Neural cell (in vitro differentiated cells): ENCODE measurements around the gene PRRT3. TPM values are rescaled to one million over a fixed set of nuclear protein-coding genes. Genes with fewer than 3 reads are reported as not detected.

Experiments used
- H2AFZ ChIP-seq: fragments of 200-600, 300-800 bp; sonication (generic), shearing (Covaris generic); 2 replicates; pipeline ENCODE4 v1.6.0; 2014; ENCODE audit warnings: low read depth, mild to moderate bottlenecking, antibody characterized with exemption, low read length, moderate library complexity
- H3F3A ChIP-seq: fragments of 200-600 bp; shearing (Covaris generic); 2 replicates; pipeline ENCODE4 v1.6.1; 2016; ENCODE audit warnings: mild to moderate bottlenecking, moderate library complexity, mixed read lengths, antibody characterized with exemption, low read length; ENCODE audit not compliant: insufficient read depth, poor library complexity, severe bottlenecking
- H3K27ac ChIP-seq: fragments of 200-600, 300-800 bp; sonication (generic), shearing (Covaris generic); 2 replicates; pipeline ENCODE4 v1.5.1; 2014; ENCODE audit warnings: mild to moderate bottlenecking, low read length, moderate library complexity
- H3K27me3 ChIP-seq: fragments of 300-800, 200-600 bp; sonication (generic), shearing (Covaris generic); 2 replicates; pipeline ENCODE4 v1.6.0; 2014; ENCODE audit warnings: mild to moderate bottlenecking, low read depth, low read length, moderate library complexity; ENCODE audit not compliant: insufficient read depth
- H3K36me3 ChIP-seq: fragments of 300-800, 200-600 bp; sonication (generic), shearing (Covaris generic); 2 replicates; pipeline ENCODE4 v1.5.1; 2014; ENCODE audit warnings: mild to moderate bottlenecking, antibody characterized with exemption, low read length, moderate library complexity; ENCODE audit not compliant: insufficient read depth
- H3K4me2 ChIP-seq: fragments of 300-800, 200-600 bp; sonication (generic), shearing (Covaris generic); 2 replicates; pipeline ENCODE4 v1.6.0; 2014; ENCODE audit warnings: mild to moderate bottlenecking, low read length
- H3K4me3 ChIP-seq: fragments of 300-800, 200-600 bp; sonication (generic), shearing (Covaris generic); 2 replicates; pipeline ENCODE4 v1.5.1; 2014; ENCODE audit warnings: mild to moderate bottlenecking, low read length, moderate library complexity
- H3K79me2 ChIP-seq: fragments of 200-600 bp; shearing (Covaris generic); replicated peaks from 2 replicates; pipeline ENCODE4 v1.6.0; 2014; ENCODE audit warnings: mild to moderate bottlenecking, low read length, moderate library complexity; ENCODE audit not compliant: insufficient read depth
- H3K9ac ChIP-seq: fragments of 300-800, 200-600 bp; sonication (generic), shearing (Covaris generic); 2 replicates; pipeline ENCODE4 v1.6.1; 2016; ENCODE audit warnings: mild to moderate bottlenecking, low read length, mixed read lengths
- H3K9me2 ChIP-seq: fragments of 200-600 bp; shearing (Covaris generic); 2 replicates; pipeline ENCODE4 v1.6.1; 2016; ENCODE audit warnings: mild to moderate bottlenecking, low read length, mixed read lengths; ENCODE audit not compliant: insufficient read depth
- H3K9me3 ChIP-seq: fragments of 200-600, 300-800 bp; sonication (generic), shearing (Covaris generic); 2 replicates; pipeline ENCODE4 v1.6.1; 2016; ENCODE audit warnings: mild to moderate bottlenecking, mixed run types, low read length, moderate library complexity, mixed read lengths
- H4K20me1 ChIP-seq: fragments of 200-600 bp; shearing (Covaris generic); 2 replicates; pipeline ENCODE4 v1.6.1; 2016; ENCODE audit warnings: mild to moderate bottlenecking, mixed run types; ENCODE audit not compliant: insufficient read depth
- EP300 ChIP-seq: fragments of 450-650 bp; conservative IDR thresholded peaks from 2 replicates; pipeline ENCODE4 v1.6.1; 2014; ENCODE audit warnings: antibody characterized with exemption, mild to moderate bottlenecking, moderate library complexity; ENCODE audit not compliant: poor library complexity, severe bottlenecking
- EZH2 ChIP-seq: fragments of 200-600, 300-800 bp; shearing (Covaris generic), sonication (generic); IDR thresholded peaks from 2 replicates; pipeline ENCODE4 v1.6.1; 2014; ENCODE audit warnings: antibody characterized with exemption, low read length, borderline replicate concordance, mild to moderate bottlenecking; ENCODE audit not compliant: insufficient read depth, poor library complexity, severe bottlenecking
- MXI1 ChIP-seq: fragments of 450-650 bp; conservative IDR thresholded peaks from 2 replicates; pipeline ENCODE4 v1.6.1; 2014; ENCODE audit warnings: antibody characterized with exemption, mild to moderate bottlenecking; ENCODE audit not compliant: poor library complexity, severe bottlenecking
- POLR2AphosphoS5 ChIP-seq: IDR thresholded peaks from 2 replicates; pipeline ENCODE4 v1.6.1; 2012
- RAD21 ChIP-seq: fragments of 450-650 bp; conservative IDR thresholded peaks from 2 replicates; pipeline ENCODE4 v1.6.1; 2014; ENCODE audit warnings: antibody characterized with exemption, mild to moderate bottlenecking, moderate library complexity
- REST ChIP-seq: IDR thresholded peaks from 2 replicates; pipeline ENCODE4 v1.6.1; 2012; ENCODE audit warnings: borderline replicate concordance
- SMC3 ChIP-seq: fragments of 450-650 bp; conservative IDR thresholded peaks from 2 replicates; pipeline ENCODE4 v1.6.1; 2014; ENCODE audit warnings: antibody characterized with exemption, mild to moderate bottlenecking, moderate library complexity; ENCODE audit not compliant: poor library complexity
- TAF1 ChIP-seq: IDR thresholded peaks from 2 replicates; pipeline ENCODE4 v1.6.1; 2012; ENCODE audit warnings: low read depth
- polyA plus RNA-seq: library from polyadenylated mRNA; depleted of rRNA; stranded (reverse); fragments of >200 nt; gene quantifications from 2 replicates; pipeline ENCODE4 v1.2.3, GENCODE V29; 2014
- TF ChIP-seq, protein P1 (sequence below): fragments of 450-650 bp; IDR thresholded peaks from 2 replicates; pipeline ENCODE4 v1.5.1; 2014; ENCODE audit warnings: antibody characterized with exemption, mild to moderate bottlenecking, moderate library complexity; ENCODE audit not compliant: poor library complexity, severe bottlenecking

PRRT3 gene
- polyA plus RNA-seq, 1 donor from 2014 or later, result 2.9 TPM

DNA sequence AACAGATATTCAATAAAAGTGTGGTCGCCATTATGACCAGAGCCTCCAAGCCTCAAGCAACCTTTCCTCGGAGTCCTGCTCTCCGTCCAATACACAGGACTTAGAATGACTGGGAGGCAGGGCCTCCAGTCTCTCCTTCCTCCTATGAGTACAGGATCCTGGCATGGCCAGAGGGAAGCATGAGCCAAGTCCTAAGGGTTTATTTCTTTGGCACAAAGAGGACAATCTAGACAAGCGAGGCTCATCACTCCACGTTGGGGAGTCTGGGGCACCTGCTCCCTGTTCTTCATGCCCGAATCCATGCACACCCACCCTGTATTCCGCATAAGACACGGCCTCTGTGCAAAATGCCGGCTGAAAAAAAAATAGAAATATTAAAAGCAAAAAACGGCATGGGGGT lies 6.8 kb downstream of the PRRT3 start:
- Histone ChIP-seq H3K4me3 (no peak overlapping the region), H3K36me3 (no peaks in the 10 kb centered on the region), H3K9ac (no peak overlapping the region)

GRCh38 chr3:9944271-9944670 lies 7.9 kb downstream of the PRRT3 start:
- Histone ChIP-seq H3K9me2 (no peaks in the 10 kb centered on the region), H3K4me3 (no peak overlapping the region), H3K79me2 (no peaks in the 10 kb centered on the region), H2AFZ (no peak overlapping the region), H3F3A (no peaks in the 10 kb centered on the region), H3K4me2 (no peak overlapping the region), H3K9me3 (no peaks in the 10 kb centered on the region), H3K27ac (no peak overlapping the region), H4K20me1 (no peaks in the 10 kb centered on the region), H3K27me3 (no peaks in the 10 kb centered on the region), H3K36me3 (no peaks in the 10 kb centered on the region), H3K9ac (no peak overlapping the region)
- TF ChIP-seq SMC3 (no peak), TAF1 (no peak), POLR2AphosphoS5 (no peak), EZH2 (no peak), REST (no peak), MXI1 (no peak)
- TF ChIP-seq, protein P1, sequence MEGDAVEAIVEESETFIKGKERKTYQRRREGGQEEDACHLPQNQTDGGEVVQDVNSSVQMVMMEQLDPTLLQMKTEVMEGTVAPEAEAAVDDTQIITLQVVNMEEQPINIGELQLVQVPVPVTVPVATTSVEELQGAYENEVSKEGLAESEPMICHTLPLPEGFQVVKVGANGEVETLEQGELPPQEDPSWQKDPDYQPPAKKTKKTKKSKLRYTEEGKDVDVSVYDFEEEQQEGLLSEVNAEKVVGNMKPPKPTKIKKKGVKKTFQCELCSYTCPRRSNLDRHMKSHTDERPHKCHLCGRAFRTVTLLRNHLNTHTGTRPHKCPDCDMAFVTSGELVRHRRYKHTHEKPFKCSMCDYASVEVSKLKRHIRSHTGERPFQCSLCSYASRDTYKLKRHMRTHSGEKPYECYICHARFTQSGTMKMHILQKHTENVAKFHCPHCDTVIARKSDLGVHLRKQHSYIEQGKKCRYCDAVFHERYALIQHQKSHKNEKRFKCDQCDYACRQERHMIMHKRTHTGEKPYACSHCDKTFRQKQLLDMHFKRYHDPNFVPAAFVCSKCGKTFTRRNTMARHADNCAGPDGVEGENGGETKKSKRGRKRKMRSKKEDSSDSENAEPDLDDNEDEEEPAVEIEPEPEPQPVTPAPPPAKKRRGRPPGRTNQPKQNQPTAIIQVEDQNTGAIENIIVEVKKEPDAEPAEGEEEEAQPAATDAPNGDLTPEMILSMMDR, result no peak

More for the DNA sequence above, 6.8 kb downstream of the PRRT3 start:
- Histone ChIP-seq H3K9me2 (no peaks in the 10 kb centered on the region), H3K27ac (no peak overlapping the region), H2AFZ (no peak overlapping the region), H3K9me3 (no peaks in the 10 kb centered on the region), H4K20me1 (no peaks in the 10 kb centered on the region), H3K27me3 (no peaks in the 10 kb centered on the region), H3K4me2 (no peak overlapping the region), H3F3A (no peaks in the 10 kb centered on the region), H3K79me2 (no peaks in the 10 kb centered on the region)
- TF ChIP-seq EP300, result no peak

- Histone ChIP-seq H3K4me2 (no peak overlapping the region), H3K4me3 (no peak overlapping the region), H3K9me2 (no peaks in the 10 kb centered on the region), H2AFZ (no peak overlapping the region), H3K36me3 (no peaks in the 10 kb centered on the region), H3K27ac (no peak overlapping the region), H3K9ac (no peak overlapping the region), H3F3A (no peaks in the 10 kb centered on the region), H3K27me3 (no peaks in the 10 kb centered on the region), H4K20me1 (no peaks in the 10 kb centered on the region), H3K79me2 (no peaks in the 10 kb centered on the region), H3K9me3 (no peaks in the 10 kb centered on the region)
- TF ChIP-seq TAF1 (no peak), EZH2 (no peak), EP300 (no peak), RAD21 (no peak), SMC3 (no peak), POLR2AphosphoS5 (no peak), MXI1 (no peak), REST (no peak)
- TF ChIP-seq, protein P1, result no peak
Observed at GRCh38 chr3:9942934-9943690, 9.1 kb downstream of the PRRT3 start.
